Neural cell (in vitro differentiated cells): ENCODE results near the gene SPACA9. TPM values are rescaled to one million over a fixed set of nuclear protein-coding genes. Genes with fewer than 3 reads are reported as not detected.

ENCODE experiments used
- H2AFZ ChIP-seq: fragments of 200-600, 300-800 bp; sonication (generic), shearing (Covaris generic); 2 replicates; pipeline ENCODE4 v1.6.0; 2014; ENCODE audit warnings: low read depth, mild to moderate bottlenecking, antibody characterized with exemption, low read length, moderate library complexity
- H3F3A ChIP-seq: fragments of 200-600 bp; shearing (Covaris generic); 2 replicates; pipeline ENCODE4 v1.6.1; 2016; ENCODE audit warnings: mild to moderate bottlenecking, moderate library complexity, mixed read lengths, antibody characterized with exemption, low read length; ENCODE audit not compliant: insufficient read depth, poor library complexity, severe bottlenecking
- H3K27ac ChIP-seq: fragments of 200-600, 300-800 bp; sonication (generic), shearing (Covaris generic); 2 replicates; pipeline ENCODE4 v1.5.1; 2014; ENCODE audit warnings: mild to moderate bottlenecking, low read length, moderate library complexity
- H3K27me3 ChIP-seq: fragments of 300-800, 200-600 bp; sonication (generic), shearing (Covaris generic); 2 replicates; pipeline ENCODE4 v1.6.0; 2014; ENCODE audit warnings: mild to moderate bottlenecking, low read depth, low read length, moderate library complexity; ENCODE audit not compliant: insufficient read depth
- H3K36me3 ChIP-seq: fragments of 300-800, 200-600 bp; sonication (generic), shearing (Covaris generic); 2 replicates; pipeline ENCODE4 v1.5.1; 2014; ENCODE audit warnings: mild to moderate bottlenecking, antibody characterized with exemption, low read length, moderate library complexity; ENCODE audit not compliant: insufficient read depth
- H3K4me2 ChIP-seq: fragments of 300-800, 200-600 bp; sonication (generic), shearing (Covaris generic); 2 replicates; pipeline ENCODE4 v1.6.0; 2014; ENCODE audit warnings: mild to moderate bottlenecking, low read length
- H3K4me3 ChIP-seq: fragments of 300-800, 200-600 bp; sonication (generic), shearing (Covaris generic); 2 replicates; pipeline ENCODE4 v1.5.1; 2014; ENCODE audit warnings: mild to moderate bottlenecking, low read length, moderate library complexity
- H3K79me2 ChIP-seq: fragments of 200-600 bp; shearing (Covaris generic); replicated peaks from 2 replicates; pipeline ENCODE4 v1.6.0; 2014; ENCODE audit warnings: mild to moderate bottlenecking, low read length, moderate library complexity; ENCODE audit not compliant: insufficient read depth
- H3K9ac ChIP-seq: fragments of 300-800, 200-600 bp; sonication (generic), shearing (Covaris generic); 2 replicates; pipeline ENCODE4 v1.6.1; 2016; ENCODE audit warnings: mild to moderate bottlenecking, low read length, mixed read lengths
- H3K9me2 ChIP-seq: fragments of 200-600 bp; shearing (Covaris generic); 2 replicates; pipeline ENCODE4 v1.6.1; 2016; ENCODE audit warnings: mild to moderate bottlenecking, low read length, mixed read lengths; ENCODE audit not compliant: insufficient read depth
- H3K9me3 ChIP-seq: fragments of 200-600, 300-800 bp; sonication (generic), shearing (Covaris generic); 2 replicates; pipeline ENCODE4 v1.6.1; 2016; ENCODE audit warnings: mild to moderate bottlenecking, mixed run types, low read length, moderate library complexity, mixed read lengths
- H4K20me1 ChIP-seq: fragments of 200-600 bp; shearing (Covaris generic); 2 replicates; pipeline ENCODE4 v1.6.1; 2016; ENCODE audit warnings: mild to moderate bottlenecking, mixed run types; ENCODE audit not compliant: insufficient read depth
- CTCF ChIP-seq: fragments of 450-650 bp; IDR thresholded peaks from 2 replicates; pipeline ENCODE4 v1.5.1; 2014; ENCODE audit warnings: antibody characterized with exemption, mild to moderate bottlenecking, moderate library complexity; ENCODE audit not compliant: poor library complexity, severe bottlenecking
- EP300 ChIP-seq: fragments of 450-650 bp; conservative IDR thresholded peaks from 2 replicates; pipeline ENCODE4 v1.6.1; 2014; ENCODE audit warnings: antibody characterized with exemption, mild to moderate bottlenecking, moderate library complexity; ENCODE audit not compliant: poor library complexity, severe bottlenecking
- EZH2 ChIP-seq: fragments of 200-600, 300-800 bp; shearing (Covaris generic), sonication (generic); IDR thresholded peaks from 2 replicates; pipeline ENCODE4 v1.6.1; 2014; ENCODE audit warnings: antibody characterized with exemption, low read length, borderline replicate concordance, mild to moderate bottlenecking; ENCODE audit not compliant: insufficient read depth, poor library complexity, severe bottlenecking
- MXI1 ChIP-seq: fragments of 450-650 bp; conservative IDR thresholded peaks from 2 replicates; pipeline ENCODE4 v1.6.1; 2014; ENCODE audit warnings: antibody characterized with exemption, mild to moderate bottlenecking; ENCODE audit not compliant: poor library complexity, severe bottlenecking
- POLR2AphosphoS5 ChIP-seq: IDR thresholded peaks from 2 replicates; pipeline ENCODE4 v1.6.1; 2012
- RAD21 ChIP-seq: fragments of 450-650 bp; conservative IDR thresholded peaks from 2 replicates; pipeline ENCODE4 v1.6.1; 2014; ENCODE audit warnings: antibody characterized with exemption, mild to moderate bottlenecking, moderate library complexity
- SMC3 ChIP-seq: fragments of 450-650 bp; conservative IDR thresholded peaks from 2 replicates; pipeline ENCODE4 v1.6.1; 2014; ENCODE audit warnings: antibody characterized with exemption, mild to moderate bottlenecking, moderate library complexity; ENCODE audit not compliant: poor library complexity
- TAF1 ChIP-seq: IDR thresholded peaks from 2 replicates; pipeline ENCODE4 v1.6.1; 2012; ENCODE audit warnings: low read depth
- polyA plus RNA-seq: library from polyadenylated mRNA; depleted of rRNA; stranded (reverse); fragments of >200 nt; gene quantifications from 2 replicates; pipeline ENCODE4 v1.2.3, GENCODE V29; 2014
- TF ChIP-seq, protein P1 (sequence below): IDR thresholded peaks from 2 replicates; pipeline ENCODE4 v1.6.1; 2012; ENCODE audit warnings: borderline replicate concordance

The SPACA9 gene
- polyA plus RNA-seq, 1 donor from 2014 or later: 4.6 TPM

GRCh38 chr9:132935026-132935425, 56.3 kb downstream of the SPACA9 start:
- Histone ChIP-seq H3K4me3 (no peak overlapping the region), H4K20me1 (no peaks in the 10 kb centered on the region), H3K9me2 (no peaks in the 10 kb centered on the region), H3K79me2 (peaks cover 15% of the 10 kb centered on the region), H3F3A (no peaks in the 10 kb centered on the region), H3K4me2 (no peak overlapping the region), H3K27me3 (no peaks in the 10 kb centered on the region), H3K36me3 (no peaks in the 10 kb centered on the region), H3K9ac (no peak overlapping the region), H3K27ac (no peak overlapping the region), H2AFZ (no peak overlapping the region), H3K9me3 (no peaks in the 10 kb centered on the region)
- TF ChIP-seq TAF1 (no peak), CTCF (no peak), EP300 (no peak), MXI1 (no peak), EZH2 (no peak), SMC3 (no peak), POLR2AphosphoS5 (no peak), RAD21 (no peak)
- TF ChIP-seq, protein P1, sequence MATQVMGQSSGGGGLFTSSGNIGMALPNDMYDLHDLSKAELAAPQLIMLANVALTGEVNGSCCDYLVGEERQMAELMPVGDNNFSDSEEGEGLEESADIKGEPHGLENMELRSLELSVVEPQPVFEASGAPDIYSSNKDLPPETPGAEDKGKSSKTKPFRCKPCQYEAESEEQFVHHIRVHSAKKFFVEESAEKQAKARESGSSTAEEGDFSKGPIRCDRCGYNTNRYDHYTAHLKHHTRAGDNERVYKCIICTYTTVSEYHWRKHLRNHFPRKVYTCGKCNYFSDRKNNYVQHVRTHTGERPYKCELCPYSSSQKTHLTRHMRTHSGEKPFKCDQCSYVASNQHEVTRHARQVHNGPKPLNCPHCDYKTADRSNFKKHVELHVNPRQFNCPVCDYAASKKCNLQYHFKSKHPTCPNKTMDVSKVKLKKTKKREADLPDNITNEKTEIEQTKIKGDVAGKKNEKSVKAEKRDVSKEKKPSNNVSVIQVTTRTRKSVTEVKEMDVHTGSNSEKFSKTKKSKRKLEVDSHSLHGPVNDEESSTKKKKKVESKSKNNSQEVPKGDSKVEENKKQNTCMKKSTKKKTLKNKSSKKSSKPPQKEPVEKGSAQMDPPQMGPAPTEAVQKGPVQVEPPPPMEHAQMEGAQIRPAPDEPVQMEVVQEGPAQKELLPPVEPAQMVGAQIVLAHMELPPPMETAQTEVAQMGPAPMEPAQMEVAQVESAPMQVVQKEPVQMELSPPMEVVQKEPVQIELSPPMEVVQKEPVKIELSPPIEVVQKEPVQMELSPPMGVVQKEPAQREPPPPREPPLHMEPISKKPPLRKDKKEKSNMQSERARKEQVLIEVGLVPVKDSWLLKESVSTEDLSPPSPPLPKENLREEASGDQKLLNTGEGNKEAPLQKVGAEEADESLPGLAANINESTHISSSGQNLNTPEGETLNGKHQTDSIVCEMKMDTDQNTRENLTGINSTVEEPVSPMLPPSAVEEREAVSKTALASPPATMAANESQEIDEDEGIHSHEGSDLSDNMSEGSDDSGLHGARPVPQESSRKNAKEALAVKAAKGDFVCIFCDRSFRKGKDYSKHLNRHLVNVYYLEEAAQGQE: no peak

DNA sequence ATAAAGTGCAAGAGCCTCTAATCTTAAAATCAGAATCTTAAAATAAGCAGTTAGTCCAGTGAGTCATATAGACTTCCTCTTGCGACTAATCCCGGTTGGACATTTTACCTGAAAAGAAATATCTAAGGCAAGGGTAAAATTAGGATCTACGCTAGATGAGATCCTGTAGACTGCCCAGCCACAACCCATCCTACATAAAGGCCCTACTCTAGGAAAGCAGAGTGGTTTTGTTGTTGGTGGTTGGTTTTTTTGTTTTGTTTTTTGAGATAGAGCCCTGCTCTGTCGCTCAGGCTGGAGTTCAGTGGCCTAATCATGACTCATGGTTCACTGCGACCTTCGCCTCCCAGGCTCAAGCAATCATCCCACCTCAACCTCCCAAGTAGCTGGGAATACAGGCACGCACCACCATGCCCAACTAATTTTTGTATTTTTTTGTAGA, 58.8 kb downstream of the SPACA9 start:
- Histone ChIP-seq H2AFZ (no peak overlapping the region), H3K4me3 (no peak overlapping the region), H3K27ac (no peak overlapping the region), H3F3A (no peaks in the 10 kb centered on the region), H3K4me2 (no peak overlapping the region), H3K9me3 (no peaks in the 10 kb centered on the region), H4K20me1 (no peaks in the 10 kb centered on the region), H3K79me2 (peaks cover 30% of the 10 kb centered on the region), H3K27me3 (no peaks in the 10 kb centered on the region), H3K36me3 (no peaks in the 10 kb centered on the region), H3K9me2 (no peaks in the 10 kb centered on the region), H3K9ac (no peak overlapping the region)
- TF ChIP-seq POLR2AphosphoS5: no peak
- no peak for TF ChIP-seq EP300
- TF ChIP-seq CTCF: no peak
- no peak for TF ChIP-seq TAF1
- TF ChIP-seq, protein P1: no peak
- no peak for TF ChIP-seq RAD21
- TF ChIP-seq SMC3: no peak
- TF ChIP-seq EZH2: no peak
- no peak for TF ChIP-seq MXI1
